Inflammatory macrophage treated with lipopolysaccharide for 1 hour (primary cell): ENCODE results near the gene MAGI3.
"Not testable (repeated sequence)": the region's sequence is repeated elsewhere in the genome, so short reads cannot be mapped to it uniquely, and the experiment has no call there.

Source experiments
- DNase-seq, 2 donors: peaks; one replicate each; pipeline ENCODE4 v3.0.0-alpha.2; 2020 to 2022

Gene MAGI3

DNA sequence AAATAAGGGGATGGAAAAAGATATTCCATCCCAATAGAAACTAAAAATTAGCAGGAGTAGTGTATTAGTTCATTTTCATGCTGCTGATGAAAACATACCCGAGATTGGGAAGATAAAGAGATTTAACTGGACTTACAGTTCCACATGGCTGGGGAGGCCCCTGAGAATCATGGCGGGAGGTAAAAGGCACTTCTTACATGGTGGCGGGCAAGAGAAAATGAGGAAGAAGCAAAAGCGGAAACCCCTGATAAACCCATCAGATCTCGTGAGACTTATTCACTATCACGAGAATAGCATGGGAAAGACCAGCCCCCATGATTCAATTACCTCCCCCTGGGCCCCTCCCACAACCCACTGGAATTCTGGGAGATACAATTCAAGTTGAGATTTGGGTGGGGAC lies 327.2 kb downstream of the MAGI3 start:
- DNase-seq: not testable (repeated sequence)

DNA sequence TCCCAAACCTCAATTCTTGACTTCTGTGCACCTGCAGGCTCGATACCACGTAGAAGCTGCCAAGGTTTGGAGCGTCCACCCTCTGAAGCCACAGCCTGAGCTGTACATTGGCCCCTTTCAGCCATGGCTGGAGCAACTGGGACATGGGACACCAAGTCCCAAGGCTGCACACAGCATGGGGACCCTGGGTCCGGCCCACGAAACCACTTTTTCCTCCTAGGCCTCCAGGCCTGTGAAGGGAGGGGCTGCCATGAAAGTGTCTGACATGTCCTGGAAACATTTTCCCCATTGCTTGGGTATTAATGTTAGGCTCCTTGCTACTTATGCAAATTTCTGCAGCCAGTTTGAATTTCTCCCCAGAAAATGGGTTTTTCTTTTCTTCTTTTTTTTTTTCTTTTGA lies 328.3 kb downstream of the MAGI3 start:
- DNase-seq: not testable (repeated sequence)

DNA sequence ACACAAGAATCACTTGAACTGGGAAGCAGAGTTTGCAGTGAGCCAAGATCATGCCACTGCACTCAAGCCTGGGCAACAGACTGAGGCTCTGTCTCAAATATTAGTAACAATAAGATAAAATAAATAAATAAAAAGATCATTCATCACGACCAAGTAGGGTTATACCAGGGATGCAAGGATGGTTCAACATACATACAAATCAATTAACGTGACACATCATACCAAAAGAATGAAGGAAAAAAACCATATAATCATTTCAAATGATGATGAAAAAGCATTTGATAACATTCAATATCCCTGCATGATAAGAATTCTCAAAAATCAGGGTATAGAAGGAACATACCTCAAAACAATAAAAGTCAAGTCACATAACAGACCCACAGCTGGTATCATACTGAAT lies 330.7 kb downstream of the MAGI3 start:
- no peak for DNase-seq

DNA sequence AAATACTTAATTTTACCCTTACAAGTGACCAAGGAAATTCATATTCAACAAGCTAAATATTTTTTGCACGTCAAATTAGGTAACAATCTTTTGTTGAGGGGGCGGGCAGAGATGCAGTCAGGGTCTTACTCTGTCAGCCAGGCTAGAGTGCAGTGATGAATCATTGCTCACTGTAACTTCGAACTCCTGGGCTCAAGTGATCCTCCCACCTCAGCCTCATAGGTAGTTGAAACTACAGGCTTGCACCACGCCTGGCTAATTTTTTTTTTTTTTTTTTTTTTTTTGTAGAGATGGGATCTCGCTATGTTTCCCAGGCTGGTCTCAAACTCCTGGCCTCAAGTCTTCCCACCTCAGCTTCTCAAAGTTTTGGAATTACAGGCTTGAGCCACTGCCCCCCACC lies 342.5 kb downstream of the MAGI3 start:
- DNase-seq: no peak

DNA sequence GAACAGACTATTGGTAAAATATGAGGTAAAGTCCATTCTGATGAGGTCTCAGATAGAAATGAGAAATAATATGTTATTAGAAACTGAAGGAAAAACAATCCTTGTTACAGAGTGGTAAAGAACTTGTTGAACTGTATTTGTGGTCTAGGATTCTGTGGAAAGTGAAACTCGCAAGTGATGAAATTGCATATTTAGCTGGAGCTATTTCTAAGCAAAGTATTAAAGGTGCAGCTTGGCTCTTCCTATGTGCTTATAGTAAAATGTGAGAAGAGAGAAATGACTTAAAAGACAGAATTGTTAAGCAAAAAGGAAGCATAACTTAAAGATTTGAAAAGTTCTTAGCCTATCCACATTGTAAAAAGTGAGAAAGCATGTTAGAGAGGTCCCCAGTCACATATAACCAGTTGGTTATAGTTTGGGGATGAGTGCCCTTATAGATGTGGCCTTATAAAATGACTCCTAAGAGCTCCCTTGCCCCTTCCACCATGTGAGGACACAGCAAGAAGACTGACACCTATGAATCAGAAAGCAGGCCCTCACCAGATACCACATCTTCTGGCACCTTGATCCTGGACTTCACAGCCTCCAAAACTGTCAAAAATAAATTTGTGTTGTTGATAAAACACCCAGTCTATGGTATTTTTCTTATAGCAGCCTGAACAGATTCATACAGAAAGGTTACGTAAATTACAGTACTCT lies 344.2 kb downstream of the MAGI3 start:
- no peak for DNase-seq
